H1 (cell line): ENCODE results near the gene KIF26B. TPM values are rescaled to one million over a fixed set of nuclear protein-coding genes. Genes with fewer than 3 reads are reported as not detected.

Experiments used
- CTCF ChIA-PET: fragments of 300-600 bp; sonication (Branson Sonifier 250); formaldehyde crosslinking; loops from one replicate; lab custom pipeline; 2021; ENCODE audit not compliant: partially characterized antibody; lab: Charles Lee
- POLR2A ChIA-PET: fragments of 300-600 bp; sonication (Branson Sonifier 250); formaldehyde crosslinking; loops from one replicate; lab custom pipeline; 2021; ENCODE audit warnings: inconsistent platforms; ENCODE audit not compliant: partially characterized antibody; lab: Charles Lee
- DNase-seq, 2 experiments: peaks; one replicate each; pipeline versions ENCODE4 v3.0.0 to v3.0.0-alpha.2; 2010 to 2022; ENCODE audit warnings: low spot score in 2 of 2, low read depth in 1 of 2, mixed read lengths in 1 of 2
- FAIRE-seq: peaks from 2 replicates; lab custom pipeline; 2011; peaks lifted over from hg19 to GRCh38; lab: Jason Lieb, UNC
- H2AFZ ChIP-seq: 2 replicates; pipeline ENCODE4 v1.8.1; 2012; ENCODE audit warnings: low read length, inconsistent platforms
- H2AK5ac ChIP-seq: 2 replicates; pipeline ENCODE4 v1.6.1; 2013; ENCODE audit warnings: low read depth, low read length
- H2BK120ac ChIP-seq: replicated peaks from 2 replicates; pipeline ENCODE3; 2013; ENCODE audit warnings: low read depth, low read length, inconsistent platforms
- H2BK12ac ChIP-seq: 2 replicates; pipeline ENCODE4 v1.6.1; 2013; ENCODE audit warnings: low read depth, low read length
- H2BK15ac ChIP-seq: 2 replicates; pipeline ENCODE4 v1.6.1; 2013; ENCODE audit warnings: low read length
- H2BK20ac ChIP-seq: 2 replicates; pipeline ENCODE4 v1.6.1; 2013; ENCODE audit warnings: low read length
- H2BK5ac ChIP-seq: 2 replicates; pipeline ENCODE4 v1.6.1; 2013; ENCODE audit warnings: low read depth, low read length
- H3K14ac ChIP-seq: 2 replicates; pipeline ENCODE4 v1.6.1; 2013; ENCODE audit warnings: inconsistent platforms; ENCODE audit not compliant: insufficient read length
- H3K18ac ChIP-seq: 2 replicates; pipeline ENCODE4 v1.6.1; 2013; ENCODE audit warnings: low read length; ENCODE audit errors: extremely low read depth
- H3K23ac ChIP-seq: 2 replicates; pipeline ENCODE4 v1.6.1; 2013; ENCODE audit warnings: inconsistent platforms; ENCODE audit not compliant: insufficient read length
- H3K23me2 ChIP-seq: 2 replicates; pipeline ENCODE4 v1.6.1; 2013; ENCODE audit warnings: low read depth, low read length
- H3K27ac ChIP-seq: 2 replicates; pipeline ENCODE4 v1.6.1; 2011; ENCODE audit warnings: low read depth, low read length, inconsistent platforms
- H3K27me3 ChIP-seq, 4 experiments: replicated peaks in 1 of 4; 1 replicate in 1 of 4; 2 replicates in 3 of 4; pipeline versions ENCODE4 v1.6.1 to v1.8.1; 2011 to 2013; ENCODE audit warnings: low read length in 3 of 4, mild to moderate bottlenecking in 3 of 4, inconsistent platforms in 2 of 4, mixed read lengths in 2 of 4, moderate library complexity in 1 of 4; ENCODE audit not compliant: control insufficient read depth in 3 of 4, insufficient read depth in 3 of 4; ENCODE audit errors: extremely low read depth in 1 of 4
- H3K36me3 ChIP-seq, 4 experiments: 2 replicates each; pipeline versions ENCODE4 v1.6.1 to v1.8.1; 2011 to 2013; ENCODE audit warnings: mild to moderate bottlenecking in 4 of 4, low read length in 3 of 4, moderate library complexity in 2 of 4, control low read depth in 1 of 4, inconsistent platforms in 1 of 4; ENCODE audit not compliant: insufficient read depth in 4 of 4, control insufficient read depth in 2 of 4
- H3K4ac ChIP-seq: replicated peaks from 2 replicates; pipeline ENCODE3; 2013; ENCODE audit warnings: low read length, low read depth, mixed read lengths, inconsistent platforms; ENCODE audit not compliant: insufficient read length
- H3K4me1 ChIP-seq, 4 experiments: replicated peaks in 1 of 4; 1 replicate in 1 of 4; 2 replicates in 3 of 4; pipeline versions ENCODE4 v1.6.1 to v1.8.1; 2011 to 2013; ENCODE audit warnings: low read length in 3 of 4, inconsistent platforms in 2 of 4, mixed read lengths in 1 of 4; ENCODE audit not compliant: insufficient read depth in 4 of 4, control insufficient read depth in 3 of 4
- H3K4me2 ChIP-seq, 2 experiments: 2 replicates each; pipeline versions ENCODE4 v1.6.1 to v1.8.1; 2011 to 2013; ENCODE audit warnings: low read depth in 2 of 2, low read length in 2 of 2, control low read depth in 1 of 2, inconsistent platforms in 1 of 2, mild to moderate bottlenecking in 1 of 2; ENCODE audit not compliant: insufficient read depth in 1 of 2
- H3K4me3 ChIP-seq, 4 experiments: fragments of 200-600, 300-600 bp in 1 of 4; sonication (generic), shearing (Covaris generic), sonication (Bioruptor Twin) in 1 of 4; 2 replicates each; pipeline versions ENCODE4 v1.5.1 to v1.8.1; 2011 to 2016; ENCODE audit warnings: low read length in 4 of 4, low read depth in 3 of 4, control low read depth in 2 of 4, inconsistent platforms in 2 of 4, mild to moderate bottlenecking in 2 of 4, mixed read lengths in 1 of 4, moderate library complexity in 1 of 4; ENCODE audit not compliant: insufficient read depth in 2 of 4; ENCODE audit errors: extremely low read depth in 1 of 4
- H3K56ac ChIP-seq: replicated peaks from 2 replicates; pipeline ENCODE3; 2013; ENCODE audit warnings: low read depth, mild to moderate bottlenecking, mixed read lengths, low read length, inconsistent platforms; ENCODE audit not compliant: insufficient read length
- H3K79me1 ChIP-seq: 2 replicates; pipeline ENCODE4 v1.6.1; 2013; ENCODE audit warnings: low read depth, low read length, control low read depth
- H3K79me2 ChIP-seq, 2 experiments: 2 replicates each; pipeline versions ENCODE4 v1.6.1 to v1.8.1; 2012 to 2013; ENCODE audit warnings: low read length in 2 of 2, mild to moderate bottlenecking in 2 of 2, inconsistent platforms in 1 of 2; ENCODE audit not compliant: insufficient read depth in 2 of 2, control insufficient read depth in 1 of 2
- H3K9ac ChIP-seq, 4 experiments: replicated peaks in 1 of 4; 1 replicate in 1 of 4; 2 replicates in 3 of 4; pipeline versions ENCODE4 v1.6.1 to v1.8.1; 2011 to 2013; ENCODE audit warnings: low read depth in 3 of 4, low read length in 3 of 4, control low read depth in 2 of 4, mild to moderate bottlenecking in 2 of 4, moderate library complexity in 2 of 4, inconsistent platforms in 1 of 4; ENCODE audit errors: extremely low read depth in 1 of 4
- H3K9me3 ChIP-seq, 2 experiments: 2 replicates each; pipeline versions ENCODE4 v1.6.1 to v1.8.1; 2012 to 2013; ENCODE audit warnings: mild to moderate bottlenecking in 2 of 2, moderate library complexity in 2 of 2, control low read depth in 1 of 2, inconsistent platforms in 1 of 2, low read depth in 1 of 2, low read length in 1 of 2, mixed read lengths in 1 of 2; ENCODE audit not compliant: insufficient read depth in 2 of 2
- H4K20me1 ChIP-seq, 2 experiments: replicated peaks in 1 of 2; 2 replicates each; pipeline versions ENCODE3 to v1.8.1; 2011 to 2013; ENCODE audit warnings: inconsistent platforms in 2 of 2, low read length in 2 of 2, mild to moderate bottlenecking in 1 of 2; ENCODE audit not compliant: insufficient read depth in 2 of 2, control insufficient read depth in 1 of 2
- H4K5ac ChIP-seq: 2 replicates; pipeline ENCODE4 v1.6.1; 2013; ENCODE audit warnings: low read length, low read depth, mixed read lengths, inconsistent platforms; ENCODE audit not compliant: insufficient read length
- H4K8ac ChIP-seq: 2 replicates; pipeline ENCODE4 v1.8.0; 2013; ENCODE audit warnings: mild to moderate bottlenecking, moderate library complexity, low read length, inconsistent platforms; ENCODE audit not compliant: insufficient read depth; ENCODE audit errors: extremely low read depth
- H4K91ac ChIP-seq: replicated peaks from 2 replicates; pipeline ENCODE3; 2013; ENCODE audit warnings: low read length, mixed read lengths, inconsistent platforms; ENCODE audit not compliant: insufficient read length
- CREB1 ChIP-seq: IDR thresholded peaks from 2 replicates; pipeline ENCODE4 v1.6.1; 2012; ENCODE audit warnings: inconsistent platforms
- EP300 ChIP-seq, 2 experiments: IDR thresholded peaks; 1 replicate in 1 of 2; 2 replicates in 1 of 2; pipeline ENCODE4 v1.6.1; 2011 to 2012; ENCODE audit warnings: low read depth in 2 of 2, low read length in 2 of 2, mild to moderate bottlenecking in 2 of 2, borderline replicate concordance in 1 of 2, inconsistent platforms in 1 of 2, moderate library complexity in 1 of 2
- EZH2 ChIP-seq: fragments of 200-600 bp; sonication (generic); IDR thresholded peaks from 2 replicates; pipeline ENCODE4 v1.7.1; 2012; ENCODE audit warnings: low read depth, mild to moderate bottlenecking, moderate library complexity, low read length, inconsistent platforms; ENCODE audit not compliant: severe bottlenecking
- FOSL1 ChIP-seq: IDR thresholded peaks from 2 replicates; pipeline ENCODE4 v1.6.1; 2011; ENCODE audit warnings: mild to moderate bottlenecking, low read depth, low read length, moderate library complexity; ENCODE audit not compliant: insufficient read depth
- GABPA ChIP-seq: IDR thresholded peaks from 2 replicates; pipeline ENCODE4 v1.6.1; 2011; ENCODE audit warnings: mild to moderate bottlenecking, low read length, moderate library complexity, borderline replicate concordance; ENCODE audit not compliant: insufficient read depth
- HDAC6 ChIP-seq: IDR thresholded peaks from one replicate; pipeline ENCODE4 v1.7.1; 2012; ENCODE audit warnings: low read depth, mild to moderate bottlenecking, inconsistent platforms, low read length, moderate library complexity
- PHF8 ChIP-seq: fragments of 200-600 bp; sonication (generic); conservative IDR thresholded peaks from 2 replicates; pipeline ENCODE4 v1.7.1; 2012; ENCODE audit warnings: low read depth, mild to moderate bottlenecking, inconsistent platforms, low read length, moderate library complexity
- RBBP5 ChIP-seq: IDR thresholded peaks from 2 replicates; pipeline ENCODE4 v1.7.1; 2012; ENCODE audit warnings: low read depth, mild to moderate bottlenecking, inconsistent platforms, low read length, moderate library complexity, borderline replicate concordance
- SIN3A ChIP-seq, 2 experiments: IDR thresholded peaks in 1 of 2; conservative IDR thresholded peaks in 1 of 2; 2 replicates each; pipeline ENCODE4 v1.6.1; 2011 to 2012; ENCODE audit warnings: low read length in 2 of 2, improper control_type of control experiment in 1 of 2, low read depth in 1 of 2, mild to moderate bottlenecking in 1 of 2
- SP2 ChIP-seq: IDR thresholded peaks from 2 replicates; pipeline ENCODE4 v1.6.1; 2012; ENCODE audit warnings: mild to moderate bottlenecking, low read length, inconsistent platforms
- SP4 ChIP-seq: IDR thresholded peaks from 2 replicates; pipeline ENCODE4 v1.6.1; 2012; ENCODE audit warnings: low read length, inconsistent platforms
- TEAD4 ChIP-seq: IDR thresholded peaks from 2 replicates; pipeline ENCODE4 v1.6.1; 2012; ENCODE audit warnings: low read depth, low read length, inconsistent platforms, mixed read lengths
- USF2 ChIP-seq: IDR thresholded peaks from 2 replicates; pipeline ENCODE4 v1.6.1; 2011; ENCODE audit warnings: low read length, improper control_type of control experiment
- WGBS, 2 experiments: shearing (Covaris generic) in 1 of 2; methylation state at CpG; one replicate each; pipeline versions ENCODE4 v1.1.6 to v1.1.7; 2013 to 2015; ENCODE audit warnings: low lambda C conversion rate in 2 of 2, mixed read lengths in 2 of 2, inconsistent platforms in 1 of 2, low coverage in 1 of 2, missing lambda C conversion rate in 1 of 2; ENCODE audit not compliant: insufficient replicate concordance in 2 of 2, insufficient coverage in 1 of 2, insufficient read length in 1 of 2; ENCODE audit errors: extremely low coverage in 1 of 2, missing lambda C conversion rate in 1 of 2; 5-methylcytosine and 5-hydroxymethylcytosine counted together
- polyA plus RNA-seq, 7 experiments: library from polyadenylated mRNA; depleted of rRNA in 3 of 7; stranded (reverse) in 5 of 7; unstranded in 2 of 7; fragments of >200 nt in 5 of 7; fragments of 200-250 nt in 2 of 7; gene quantifications; 1 replicate in 5 of 7; 2 replicates in 1 of 7; 4 replicates in 1 of 7; pipeline versions ENCODE4 v1.2.1 to v1.2.3, GENCODE V29; 2011 to 2013; ENCODE audit warnings: missing spikeins in 2 of 7, mixed read lengths in 2 of 7
- total RNA-seq: library from RNA; stranded (reverse); fragmentation: NEBNext Ultra II Directional; extraction: Animal tissue kit (Norgen Biotek cat#: 25700); gene quantifications from 2 replicates; pipeline ENCODE4 v1.2.1, GENCODE V29; 2021

KIF26B gene
- total and polyA plus RNA-seq, 2 of the 8 experiments (the other 6 are each of a cell fraction or from before 2014, with no cell fraction given): 0.06 to 0.28 TPM

GRCh38 chr1:245197121-245197520 lies 42.3 kb downstream of the KIF26B start:
- H3K79me2 ChIP-seq: no peaks in the 10 kb centered on the region
- 92% methylated on average over 3 of the region's 3 CpGs; no CpG with 5 or more reads in 1 of the 2 experiments for WGBS, 2 experiments
- H3K4me2 ChIP-seq: no peak overlapping the region
- FAIRE-seq (no peak), DNase-seq (no peak)
- no peaks in the 10 kb centered on the region for H3K79me1 ChIP-seq
- H2BK120ac ChIP-seq: no peak overlapping the region
- no peak overlapping the region for H2AK5ac ChIP-seq
- H3K27me3 ChIP-seq: no peaks in the 10 kb centered on the region
- H3K27ac ChIP-seq: no peak overlapping the region
- H2BK12ac ChIP-seq: no peak overlapping the region
- H2BK20ac ChIP-seq: no peak overlapping the region
- H4K91ac ChIP-seq: no peak overlapping the region
- H3K56ac ChIP-seq: no peak overlapping the region
- no peak overlapping the region for H2BK15ac ChIP-seq
- H3K23me2 ChIP-seq: no peaks in the 10 kb centered on the region
- no peak overlapping the region for H4K5ac ChIP-seq
- ChIA-PET CTCF (interaction anchor here (0.6 to 1.7 kb wide), 2 partner anchors 30 to 1377 kb away, joined by 3 to 6 read pairs; no protein-coding TSS in a partner anchor), POLR2A (no interaction called here)
- no peak overlapping the region for H4K8ac ChIP-seq
- no peak overlapping the region for H2BK5ac ChIP-seq
- H3K14ac ChIP-seq: no peak overlapping the region
- no peak overlapping the region for H3K23ac ChIP-seq
- H3K9me3 ChIP-seq: no peaks in the 10 kb centered on the region
- no peak overlapping the region for H3K9ac ChIP-seq
- H3K18ac ChIP-seq: no peak overlapping the region
- H3K4ac ChIP-seq: no peak overlapping the region
- peaks cover 0 to 11% (median 5%) of the 10 kb centered on the region in 4 experiments; a peak in 4 of 7 replicates for H3K4me1 ChIP-seq
- TF ChIP-seq PHF8: no peak
- TF ChIP-seq USF2: no peak
- no peak for TF ChIP-seq RBBP5
- no peak for TF ChIP-seq CREB1
- no peak for TF ChIP-seq SP2
- no peak for TF ChIP-seq HDAC6
- no peak for TF ChIP-seq EP300 (IDR thresholded peaks at IDR 0.05; ENCODE audit: borderline replicate concordance in 1 of 2, low read depth in 2 of 2, low read length in 2 of 2)
- no peak for TF ChIP-seq FOSL1
- no peak for TF ChIP-seq TEAD4
- TF ChIP-seq SIN3A (conservative IDR thresholded peaks at IDR 0.05 in 1 of 2, IDR thresholded peaks at IDR 0.05 in 1 of 2; ENCODE audit: low read depth in 1 of 2, low read length in 2 of 2): no peak
- no peak for TF ChIP-seq EZH2
- TF ChIP-seq GABPA: no peak
- TF ChIP-seq SP4: no peak
- H4K20me1 ChIP-seq: no peaks in the 10 kb centered on the region
- no peaks in the 10 kb centered on the region for H3K36me3 ChIP-seq
- H2AFZ ChIP-seq: no peak overlapping the region
- H3K4me3 ChIP-seq: no peak overlapping the region
